ENCODE measurements around the gene ECE2.

ECE2 gene

GRCh38 chr3:184240384-184241140 lies 35.3 kb upstream of the ECE2 start:
- DNase-seq (ENCODE audit: low read depth), result no peak

- no peak for DNase-seq (ENCODE audit: low read depth)
Observed at GRCh38 chr3:184241141-184241446, 34.7 kb upstream of the ECE2 start.

- DNase-seq (ENCODE audit: low read depth), result no peak
Observed at GRCh38 chr3:184241447-184242296, 34.1 kb upstream of the ECE2 start.

GRCh38 chr3:184242297-184242685 lies 33.5 kb upstream of the ECE2 start:
- no peak for DNase-seq (ENCODE audit: low read depth)

GRCh38 chr3:184248454-184249411 lies 27.1 kb upstream of the ECE2 start, which contains the start of gene ALG3:
Gene ALG3 (minus strand): TSS chr3:184248962. CDS start chr3:184248940, 22 bp downstream.
- DNase-seq (ENCODE audit: low read depth), result peak; percentile 87

GRCh38 chr3:184249412-184250166 lies 26.2 kb upstream of the ECE2 start, which contains the start of gene EEF1AKMT4:
Gene EEF1AKMT4 (plus strand): TSS chr3:184249672. CDS start chr3:184249695, 23 bp downstream.
- DNase-seq (ENCODE audit: low read depth), result peak; percentile 97

- peak; percentile 77 for DNase-seq (ENCODE audit: low read depth)
Observed at GRCh38 chr3:184250167-184250828, 25.5 kb upstream of the ECE2 start.

GRCh38 chr3:184255291-184256039 lies 20.4 kb upstream of the ECE2 start:
- DNase-seq (ENCODE audit: low read depth), result no peak

- no peak for DNase-seq (ENCODE audit: low read depth)
Observed at GRCh38 chr3:184257083-184257915, 18.5 kb upstream of the ECE2 start.

- DNase-seq (ENCODE audit: low read depth), result no peak
Observed at GRCh38 chr3:184258926-184259325, 16.9 kb upstream of the ECE2 start.

GRCh38 chr3:184259396-184259877 lies 16.4 kb upstream of the ECE2 start:
- no peak for DNase-seq (ENCODE audit: low read depth)

- no peak for DNase-seq (ENCODE audit: low read depth)
Observed at GRCh38 chr3:184259878-184260723, 15.7 kb upstream of the ECE2 start.

- DNase-seq (ENCODE audit: low read depth), result no peak
Observed at GRCh38 chr3:184260724-184261269, 15.0 kb upstream of the ECE2 start.

GRCh38 chr3:184261270-184261853 lies 14.5 kb upstream of the ECE2 start, which contains the start of gene CAMK2N2:
Gene CAMK2N2 (minus strand): TSS chr3:184261553. CDS start chr3:184261285, 268 bp downstream.
- no peak for DNase-seq (ENCODE audit: low read depth)

GRCh38 chr3:184261854-184262763 lies 13.7 kb upstream of the ECE2 start:
- peak; percentile 18 for DNase-seq (ENCODE audit: low read depth)

GRCh38 chr3:184262764-184263179 lies 13.1 kb upstream of the ECE2 start:
- DNase-seq (ENCODE audit: low read depth), result no peak
